Fibroblast of skin of right quadriceps (primary cell): ENCODE data around the gene LTBP4.

Source experiments
- DNase-seq: peaks from one replicate; pipeline ENCODE4 v3.0.0-alpha.2; 2013

Gene LTBP4

GRCh38 chr19:40597329-40597838, 3.8 kb upstream of the LTBP4 start:
- no peak for DNase-seq

DNA sequence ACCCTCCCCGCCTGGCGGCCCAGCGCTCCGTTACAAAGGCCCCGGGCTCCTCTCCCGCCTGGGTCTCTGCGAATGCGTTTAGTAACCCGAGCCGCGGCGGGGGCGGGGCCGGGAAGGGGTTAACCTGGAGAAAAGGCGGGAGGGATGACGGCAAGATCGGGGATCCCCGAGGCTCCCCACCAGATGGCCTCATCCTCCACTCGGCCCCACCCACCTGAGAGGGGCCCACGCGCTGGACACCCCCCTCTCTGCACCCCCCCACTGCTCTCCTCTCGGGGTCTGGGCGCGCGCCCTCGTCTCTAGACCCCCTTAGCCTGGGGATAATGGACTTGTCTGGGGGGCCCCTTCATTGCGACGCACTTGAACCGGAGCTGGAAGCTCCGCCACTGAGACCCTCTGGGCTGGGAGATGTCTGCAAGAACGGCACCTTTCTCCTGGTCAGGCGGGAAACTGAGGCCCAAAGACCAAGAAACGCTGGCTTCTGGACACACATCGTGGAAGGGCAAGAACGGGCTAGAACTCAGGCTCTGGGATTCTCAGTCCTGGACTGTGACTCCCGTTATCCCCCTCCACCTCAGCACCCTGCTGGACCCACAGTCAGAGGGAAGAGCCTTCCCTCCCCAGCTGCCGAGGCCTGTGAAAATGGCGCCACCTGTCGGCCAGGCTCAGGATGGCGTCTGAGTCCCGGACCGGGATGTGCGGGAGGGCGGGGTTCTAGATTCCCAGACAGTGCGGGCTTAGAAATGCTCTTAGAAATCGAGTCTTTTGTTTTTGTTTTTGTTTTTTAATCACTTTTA, 2.9 kb upstream of the LTBP4 start:
- DNase-seq: peak; percentile 90

DNA sequence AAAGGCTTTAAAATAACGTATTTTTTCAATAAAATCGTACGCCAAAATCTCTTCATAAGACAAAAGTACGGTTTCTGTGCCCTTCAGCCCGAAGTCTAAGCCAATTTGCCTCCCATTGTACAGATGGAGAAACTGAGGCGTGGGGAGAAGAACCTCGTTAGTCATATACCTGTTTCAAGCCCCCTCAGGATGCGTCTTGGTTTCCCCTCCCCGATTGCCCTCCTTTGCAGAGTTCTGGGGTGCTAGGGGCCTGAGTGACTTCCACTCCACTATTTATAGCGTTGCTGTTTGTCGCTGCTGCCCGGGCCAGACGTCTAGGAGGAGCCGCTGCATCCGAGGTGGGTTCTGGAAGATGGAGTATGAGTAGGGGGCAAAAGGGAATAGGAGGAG, 2.3 kb upstream of the LTBP4 start:
- no peak for DNase-seq

DNA sequence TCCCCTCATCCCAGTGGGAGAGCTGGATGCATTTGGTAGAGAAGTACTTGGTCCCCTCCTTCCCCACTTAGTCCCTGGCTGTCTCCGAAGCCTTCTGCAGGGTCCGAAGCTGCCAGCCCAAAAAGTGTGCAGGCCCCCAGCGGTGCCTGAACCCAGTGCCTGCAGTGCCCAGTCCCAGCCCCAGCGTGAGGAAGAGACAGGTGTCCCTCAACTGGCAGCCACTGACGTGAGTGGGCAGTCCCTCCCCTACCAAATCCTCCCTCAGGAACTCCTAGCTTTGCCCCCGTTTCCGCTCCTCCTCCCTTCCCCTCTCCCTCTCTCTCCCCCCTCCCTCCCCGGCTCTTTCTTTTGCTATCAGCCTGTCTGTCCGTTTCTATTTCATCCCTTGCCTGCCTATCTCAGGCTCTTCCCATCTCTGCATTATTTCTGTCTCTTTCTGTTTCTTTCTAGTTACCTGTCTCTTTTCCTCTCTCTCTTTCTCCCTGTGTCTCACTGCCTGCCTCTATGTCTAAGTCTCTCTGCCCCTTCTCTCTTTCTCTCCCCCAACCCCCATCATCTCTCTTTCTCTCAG, 1.8 kb upstream of the LTBP4 start:
- no peak for DNase-seq

DNA sequence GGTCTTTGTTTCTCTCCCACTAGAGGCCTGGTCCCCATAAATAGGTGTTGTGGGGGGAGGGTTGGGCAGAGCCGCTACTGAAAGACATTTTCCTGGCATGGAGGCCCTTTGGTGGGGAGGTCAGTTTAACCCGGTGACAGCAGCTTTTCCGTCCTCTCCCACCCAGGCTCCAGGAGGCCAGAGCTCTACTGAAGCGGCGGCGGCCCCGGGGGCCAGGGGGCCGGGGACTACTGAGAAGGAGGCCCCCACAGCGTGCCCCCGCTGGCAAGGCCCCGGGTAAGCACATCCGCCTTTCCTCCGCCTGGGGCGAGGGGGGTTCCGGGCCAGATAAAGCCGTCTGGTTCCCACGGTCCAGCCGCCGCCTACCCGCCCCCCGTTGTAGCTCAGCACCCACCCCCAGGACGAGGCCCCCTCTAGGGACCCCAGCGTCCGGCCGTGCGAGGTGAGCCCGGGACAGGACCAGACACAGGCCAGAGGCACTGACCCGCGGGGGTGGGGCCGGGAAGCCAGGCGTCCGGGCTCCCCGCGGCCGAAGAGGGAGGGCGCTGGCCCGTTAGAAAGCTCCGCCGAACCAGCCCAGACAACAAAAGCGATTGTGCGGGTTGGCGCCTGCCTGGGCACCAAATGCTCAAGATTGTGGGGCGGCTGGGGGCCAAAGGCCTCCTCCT, 1.1 kb upstream of the LTBP4 start:
- no peak for DNase-seq

DNA sequence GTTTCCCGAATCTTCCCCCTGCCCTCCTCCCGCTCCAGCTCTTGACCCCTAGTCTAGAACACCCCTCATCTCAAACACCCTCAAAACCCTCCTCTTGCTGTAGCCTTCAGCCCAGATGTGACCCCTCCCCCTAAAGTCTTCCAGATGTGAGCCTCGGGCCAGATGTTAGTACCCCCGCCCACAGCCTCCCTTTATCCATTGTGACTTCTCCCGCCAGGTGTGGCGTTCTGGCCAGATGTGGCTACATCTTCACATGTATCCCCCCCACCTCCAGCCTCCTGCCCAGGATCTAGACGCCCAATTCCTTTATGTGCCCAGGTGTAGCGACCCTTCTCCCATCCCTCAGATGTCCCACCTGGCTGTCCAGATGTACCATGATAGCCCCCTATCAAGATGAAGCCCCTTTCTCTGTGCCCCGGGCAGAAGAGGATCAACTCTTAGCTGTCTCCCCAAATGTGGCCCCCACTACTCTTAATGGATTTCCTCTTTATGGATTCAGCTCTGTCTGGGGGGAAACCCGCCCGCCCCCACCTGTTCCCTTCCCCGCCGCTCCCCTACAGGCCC, 517 bp upstream of the LTBP4 start:
- no peak for DNase-seq

DNA sequence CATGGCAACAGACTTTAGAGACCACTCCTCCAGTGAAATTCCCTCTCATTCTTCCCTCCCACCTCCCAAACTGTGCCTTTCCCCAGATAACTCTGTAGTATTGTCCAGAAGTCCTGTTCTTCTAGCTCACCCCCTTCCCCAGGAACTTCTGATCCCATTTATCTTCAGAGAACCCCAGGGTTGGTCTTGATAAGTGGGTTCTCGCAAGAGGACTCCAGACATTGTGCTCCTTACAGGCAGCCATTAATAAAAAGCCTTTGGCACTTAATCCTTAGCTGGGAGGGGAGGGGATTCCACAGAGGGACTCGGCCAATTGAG, 1.9 kb downstream of the LTBP4 start:
- no peak for DNase-seq

GRCh38 chr19:40603389-40604170, 2.4 kb downstream of the LTBP4 start:
- DNase-seq: peak; percentile 89

GRCh38 chr19:40604171-40604646, 3.0 kb downstream of the LTBP4 start:
- no peak for DNase-seq

GRCh38 chr19:40604647-40605215, 3.6 kb downstream of the LTBP4 start:
- no peak for DNase-seq

GRCh38 chr19:40605216-40605971, 4.2 kb downstream of the LTBP4 start:
- DNase-seq: peak; percentile 36

DNA sequence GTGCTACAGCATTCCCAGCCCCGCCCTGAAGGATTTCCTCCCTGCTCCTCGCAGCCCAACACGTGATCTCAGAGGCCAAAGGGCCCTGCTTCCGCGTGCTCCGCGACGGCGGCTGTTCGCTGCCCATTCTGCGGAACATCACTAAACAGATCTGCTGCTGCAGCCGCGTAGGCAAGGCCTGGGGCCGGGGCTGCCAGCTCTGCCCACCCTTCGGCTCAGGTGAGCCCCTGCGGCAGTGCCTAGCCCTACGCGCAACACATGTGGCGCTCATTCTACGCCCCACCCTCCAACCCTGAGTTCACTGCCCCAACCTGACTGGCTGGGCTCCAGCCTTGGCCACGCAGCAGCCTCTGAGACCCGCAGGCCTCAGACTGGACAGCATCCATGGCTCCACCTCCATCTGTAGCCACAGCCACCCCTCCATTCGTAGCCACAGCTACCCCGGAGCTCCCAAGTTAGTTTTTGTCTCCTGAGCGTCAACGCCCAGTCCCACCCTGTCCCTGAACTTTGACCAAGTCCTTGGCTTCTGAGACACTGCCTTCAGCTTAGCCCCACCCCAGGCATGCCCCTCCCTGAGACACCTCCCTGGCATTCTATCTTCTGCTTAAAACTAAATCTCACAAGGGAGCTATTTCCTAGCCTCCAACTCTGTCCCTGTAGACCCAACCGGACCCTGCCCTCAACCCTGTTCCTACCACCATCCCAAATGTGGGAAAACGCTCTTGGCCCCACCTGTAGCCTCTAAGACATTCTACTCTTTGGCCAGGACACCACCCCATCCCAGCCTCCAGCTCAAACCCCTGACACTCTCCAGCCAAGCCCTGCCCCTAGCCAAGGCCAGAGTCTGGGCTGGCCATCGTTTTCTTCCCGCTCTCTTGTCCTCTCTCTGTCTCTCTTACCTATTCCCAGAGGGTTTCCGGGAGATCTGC, 6.4 kb downstream of the LTBP4 start:
- no peak for DNase-seq

GRCh38 chr19:40608240-40608621, 7.1 kb downstream of the LTBP4 start:
- DNase-seq: no peak

DNA sequence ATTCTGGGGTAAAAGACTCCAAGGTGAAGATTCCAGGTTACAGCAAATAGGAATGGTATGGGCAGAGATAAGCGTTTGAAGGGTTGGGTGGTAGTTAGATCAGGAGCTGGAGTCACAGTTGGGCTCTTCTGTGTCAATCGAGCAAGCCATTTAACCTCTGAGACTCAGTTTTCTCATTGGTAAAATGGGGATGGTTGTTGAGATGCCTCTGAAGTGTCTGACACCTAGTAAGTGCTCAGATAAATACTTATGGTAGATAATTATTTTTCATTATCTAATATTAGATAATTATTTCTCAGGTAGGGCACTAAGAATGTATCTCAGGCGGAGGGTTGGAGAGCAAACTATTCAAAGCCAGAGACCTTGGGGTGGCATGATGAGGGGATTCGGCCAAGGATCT, 7.8 kb downstream of the LTBP4 start:
- DNase-seq: no peak

GRCh38 chr19:40609561-40610395, 8.6 kb downstream of the LTBP4 start:
- peak; percentile 67 for DNase-seq

DNA sequence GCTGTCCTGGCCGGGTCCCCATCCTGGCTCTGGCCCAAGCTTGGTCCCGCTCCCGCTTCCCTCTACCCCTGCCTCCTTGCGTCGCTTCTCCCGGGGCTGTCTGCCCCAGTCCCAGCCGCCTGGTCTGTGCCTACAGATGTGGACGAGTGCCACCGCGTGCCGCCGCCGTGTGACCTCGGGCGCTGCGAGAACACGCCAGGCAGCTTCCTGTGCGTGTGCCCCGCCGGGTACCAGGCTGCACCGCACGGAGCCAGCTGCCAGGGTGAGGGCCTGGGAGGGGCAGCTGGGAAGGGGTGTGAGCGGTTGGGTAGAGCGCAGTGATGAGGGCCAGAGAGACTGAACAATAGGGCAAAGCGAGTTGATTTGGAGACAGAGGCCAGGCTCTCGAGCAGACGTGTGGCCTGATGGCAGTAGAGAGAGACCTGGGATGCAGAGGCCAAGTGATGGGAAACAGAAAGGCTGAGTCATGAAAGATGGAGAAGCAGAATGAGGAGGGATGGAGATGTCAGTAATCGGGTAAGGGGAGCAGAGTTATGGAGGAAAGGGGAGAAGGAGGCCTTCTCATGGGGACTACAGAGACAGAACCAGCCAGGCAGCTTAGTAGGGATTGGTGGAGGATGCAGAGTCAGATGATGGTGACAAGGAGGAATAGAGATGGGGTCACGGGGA, 9.4 kb downstream of the LTBP4 start:
- DNase-seq: no peak

- no peak for DNase-seq
These were observed 9.9 kb downstream of the LTBP4 start for GRCh38 chr19:40611096-40611495.

GRCh38 chr19:40611900-40612698, 10.9 kb downstream of the LTBP4 start:
- no peak for DNase-seq
